Measurements from ENCODE around the gene TC2N.

DNA sequence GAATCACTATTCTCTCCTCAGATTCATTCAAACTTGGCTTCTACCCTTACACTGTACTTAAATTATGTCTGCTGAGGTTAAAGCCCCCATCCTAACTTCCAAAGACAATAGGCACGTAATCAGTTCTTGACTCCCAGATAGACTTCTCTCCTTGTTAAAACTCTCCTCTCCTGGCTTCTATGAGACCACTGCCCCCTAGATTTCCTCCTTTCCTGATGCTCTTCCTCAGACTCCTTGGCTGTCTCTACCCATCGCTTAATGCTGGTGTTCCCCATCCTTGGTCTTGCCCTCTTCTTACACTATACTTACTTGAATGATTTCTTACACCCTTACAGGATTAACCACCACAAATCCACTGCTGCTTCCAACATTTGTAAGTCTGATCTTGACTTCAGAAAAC is 32.8 kb downstream of the TC2N start:
- no peak for TF ChIP-seq POLR2AphosphoS5 (IDR thresholded peaks at IDR 0.05)
- TF ChIP-seq, protein P1, sequence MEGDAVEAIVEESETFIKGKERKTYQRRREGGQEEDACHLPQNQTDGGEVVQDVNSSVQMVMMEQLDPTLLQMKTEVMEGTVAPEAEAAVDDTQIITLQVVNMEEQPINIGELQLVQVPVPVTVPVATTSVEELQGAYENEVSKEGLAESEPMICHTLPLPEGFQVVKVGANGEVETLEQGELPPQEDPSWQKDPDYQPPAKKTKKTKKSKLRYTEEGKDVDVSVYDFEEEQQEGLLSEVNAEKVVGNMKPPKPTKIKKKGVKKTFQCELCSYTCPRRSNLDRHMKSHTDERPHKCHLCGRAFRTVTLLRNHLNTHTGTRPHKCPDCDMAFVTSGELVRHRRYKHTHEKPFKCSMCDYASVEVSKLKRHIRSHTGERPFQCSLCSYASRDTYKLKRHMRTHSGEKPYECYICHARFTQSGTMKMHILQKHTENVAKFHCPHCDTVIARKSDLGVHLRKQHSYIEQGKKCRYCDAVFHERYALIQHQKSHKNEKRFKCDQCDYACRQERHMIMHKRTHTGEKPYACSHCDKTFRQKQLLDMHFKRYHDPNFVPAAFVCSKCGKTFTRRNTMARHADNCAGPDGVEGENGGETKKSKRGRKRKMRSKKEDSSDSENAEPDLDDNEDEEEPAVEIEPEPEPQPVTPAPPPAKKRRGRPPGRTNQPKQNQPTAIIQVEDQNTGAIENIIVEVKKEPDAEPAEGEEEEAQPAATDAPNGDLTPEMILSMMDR (IDR thresholded peaks at IDR 0.05): no peak

Measured in prostate gland (tissue), 2 donors.